ENCODE measurements around the gene MAP1LC3C.

The MAP1LC3C gene

GRCh38 chr1:241999026-241999425, at the start of gene MAP1LC3C:
MAP1LC3C (minus strand) TSS chr1:241999098; CDS start chr1:241999008, 90 bp downstream.
- DNase-seq: no peak

- no peak for DNase-seq
These were observed 44.3 kb upstream of the MAP1LC3C start for GRCh38 chr1:242043165-242043564.

- DNase-seq: no peak
These were observed 35.5 kb upstream of the MAP1LC3C start for GRCh38 chr1:242034392-242034791.

- no peak for DNase-seq
These were observed 34.5 kb upstream of the MAP1LC3C start for GRCh38 chr1:242033447-242033846.

- DNase-seq: no peak
These were observed 31.2 kb upstream of the MAP1LC3C start for GRCh38 chr1:242030071-242030470.

- DNase-seq: no peak
These were observed 26.8 kb upstream of the MAP1LC3C start for GRCh38 chr1:242025681-242026080.

GRCh38 chr1:242023805-242024204, 24.9 kb upstream of the MAP1LC3C start:
- no peak for DNase-seq

GRCh38 chr1:242019018-242019417, 20.1 kb upstream of the MAP1LC3C start:
- DNase-seq: no peak

GRCh38 chr1:242017580-242018233, 18.8 kb upstream of the MAP1LC3C start:
- DNase-seq: no peak

- no peak for DNase-seq
These were observed 17.6 kb upstream of the MAP1LC3C start for GRCh38 chr1:242016479-242016878.

GRCh38 chr1:242011894-242012660, 13.2 kb upstream of the MAP1LC3C start:
- DNase-seq: no peak

GRCh38 chr1:242008826-242009495, 10.1 kb upstream of the MAP1LC3C start:
- no peak for DNase-seq

- no peak for DNase-seq
These were observed 8.1 kb upstream of the MAP1LC3C start for GRCh38 chr1:242006976-242007375.

GRCh38 chr1:242005866-242006535, 7.1 kb upstream of the MAP1LC3C start:
- DNase-seq: no peak

GRCh38 chr1:242004751-242005495, 6.0 kb upstream of the MAP1LC3C start:
- DNase-seq: no peak

- no peak for DNase-seq
These were observed 3.6 kb upstream of the MAP1LC3C start for GRCh38 chr1:242002510-242002909.

GRCh38 chr1:242002072-242002471, 3.2 kb upstream of the MAP1LC3C start:
- no peak for DNase-seq

GRCh38 chr1:242000434-242000833, 1.5 kb upstream of the MAP1LC3C start:
- no peak for DNase-seq

- DNase-seq: no peak
These were observed 431 bp downstream of the MAP1LC3C start for GRCh38 chr1:241998412-241998921.

- DNase-seq: no peak
These were observed 1.4 kb downstream of the MAP1LC3C start for GRCh38 chr1:241997401-241997998.

GRCh38 chr1:241994171-241994570, 4.7 kb downstream of the MAP1LC3C start:
- no peak for DNase-seq

GRCh38 chr1:241992734-241993133, 6.2 kb downstream of the MAP1LC3C start:
- DNase-seq: no peak
